WERI-Rb-1 (cell line): ENCODE measurements around the gene EEIG1.

Experiments used
- DNase-seq: peaks from one replicate; pipeline ENCODE4 v3.0.0-alpha.2; 2020
- H3K27ac ChIP-seq: fragments of 250-450 bp; sonication (Bioruptor Pico); 2 replicates; pipeline ENCODE4 v1.5.1; 2020; ENCODE audit warnings: mild to moderate bottlenecking, moderate library complexity
- H3K27me3 ChIP-seq: fragments of 250-450 bp; sonication (Bioruptor Pico); 2 replicates; pipeline ENCODE4 v1.5.1; 2021; ENCODE audit warnings: mild to moderate bottlenecking, low read depth, moderate library complexity; ENCODE audit not compliant: insufficient read depth, severe bottlenecking
- H3K36me3 ChIP-seq: fragments of 250-450 bp; sonication (Bioruptor Pico); 2 replicates; pipeline ENCODE4 v1.5.1; 2020; ENCODE audit warnings: mild to moderate bottlenecking, moderate library complexity
- H3K4me3 ChIP-seq: 2 replicates; pipeline ENCODE4 v1.5.1; 2011; ENCODE audit warnings: low read depth, mild to moderate bottlenecking, control low read depth, low read length
- H3K9me3 ChIP-seq: fragments of 250-450 bp; sonication (Bioruptor Pico); 2 replicates; pipeline ENCODE4 v1.5.1; 2021; ENCODE audit warnings: mild to moderate bottlenecking, moderate library complexity; ENCODE audit not compliant: severe bottlenecking
- TF ChIP-seq, protein P1 (sequence below): IDR thresholded peaks from 2 replicates; pipeline ENCODE4 v1.5.1; 2011; ENCODE audit warnings: low read depth, mild to moderate bottlenecking, control low read depth, inconsistent platforms, low read length

EEIG1 gene

GRCh38 chr9:127976498-127976897 is 4.3 kb downstream of the EEIG1 start:
- DNase-seq, result no peak
- Histone ChIP-seq H3K4me3 (no peak overlapping the region), H3K9me3 (no peaks in the 10 kb centered on the region), H3K27me3 (no peaks in the 10 kb centered on the region), H3K36me3 (peaks cover 31% of the 10 kb centered on the region), H3K27ac (no peak overlapping the region)
- TF ChIP-seq, protein P1, sequence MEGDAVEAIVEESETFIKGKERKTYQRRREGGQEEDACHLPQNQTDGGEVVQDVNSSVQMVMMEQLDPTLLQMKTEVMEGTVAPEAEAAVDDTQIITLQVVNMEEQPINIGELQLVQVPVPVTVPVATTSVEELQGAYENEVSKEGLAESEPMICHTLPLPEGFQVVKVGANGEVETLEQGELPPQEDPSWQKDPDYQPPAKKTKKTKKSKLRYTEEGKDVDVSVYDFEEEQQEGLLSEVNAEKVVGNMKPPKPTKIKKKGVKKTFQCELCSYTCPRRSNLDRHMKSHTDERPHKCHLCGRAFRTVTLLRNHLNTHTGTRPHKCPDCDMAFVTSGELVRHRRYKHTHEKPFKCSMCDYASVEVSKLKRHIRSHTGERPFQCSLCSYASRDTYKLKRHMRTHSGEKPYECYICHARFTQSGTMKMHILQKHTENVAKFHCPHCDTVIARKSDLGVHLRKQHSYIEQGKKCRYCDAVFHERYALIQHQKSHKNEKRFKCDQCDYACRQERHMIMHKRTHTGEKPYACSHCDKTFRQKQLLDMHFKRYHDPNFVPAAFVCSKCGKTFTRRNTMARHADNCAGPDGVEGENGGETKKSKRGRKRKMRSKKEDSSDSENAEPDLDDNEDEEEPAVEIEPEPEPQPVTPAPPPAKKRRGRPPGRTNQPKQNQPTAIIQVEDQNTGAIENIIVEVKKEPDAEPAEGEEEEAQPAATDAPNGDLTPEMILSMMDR, result no peak

- Histone ChIP-seq H3K9me3 (no peaks in the 10 kb centered on the region), H3K36me3 (peaks cover 31% of the 10 kb centered on the region), H3K27ac (no peak overlapping the region), H3K27me3 (no peaks in the 10 kb centered on the region), H3K4me3 (no peak overlapping the region)
- no peak for DNase-seq
- TF ChIP-seq, protein P1, result no peak
Observed at GRCh38 chr9:127975376-127976315, 5.1 kb downstream of the EEIG1 start.

DNA sequence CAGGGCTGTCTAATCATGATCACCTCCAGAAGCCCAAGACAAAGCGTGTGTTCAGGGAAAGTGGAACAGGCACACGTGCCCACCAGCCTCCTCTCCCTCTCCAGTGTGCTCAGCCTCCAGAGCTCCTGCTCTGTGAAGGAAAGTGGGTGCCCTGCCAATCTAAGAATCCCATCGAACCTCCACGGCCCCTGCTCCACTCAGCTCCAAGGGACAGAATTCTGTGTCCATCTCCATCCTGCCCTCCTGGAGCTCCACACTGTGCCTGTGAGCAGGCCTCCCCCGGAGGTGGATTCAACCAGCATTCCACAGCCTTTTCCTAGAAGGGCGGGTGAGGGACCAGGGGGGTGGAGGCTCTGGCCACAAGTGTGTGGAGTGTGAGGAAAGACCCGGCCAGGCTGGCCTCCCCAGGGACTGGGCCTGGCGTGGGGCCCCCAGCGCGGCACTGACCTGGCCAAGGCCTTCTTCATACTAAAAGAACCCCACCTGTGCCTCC is 6.0 kb downstream of the EEIG1 start:
- TF ChIP-seq, protein P1, result no peak
- Histone ChIP-seq H3K27me3 (no peaks in the 10 kb centered on the region), H3K36me3 (peaks cover 31% of the 10 kb centered on the region), H3K4me3 (no peak overlapping the region), H3K9me3 (no peaks in the 10 kb centered on the region), H3K27ac (no peak overlapping the region)
- DNase-seq, result no peak

GRCh38 chr9:127974001-127974768 is 6.6 kb downstream of the EEIG1 start:
- H3K36me3 ChIP-seq, result peaks cover 31% of the 10 kb centered on the region
- H3K4me3 ChIP-seq, result no peak overlapping the region
- no peak for DNase-seq
- TF ChIP-seq, protein P1, result no peak
- H3K27ac ChIP-seq, result no peak overlapping the region
- no peaks in the 10 kb centered on the region for H3K9me3 ChIP-seq
- H3K27me3 ChIP-seq, result no peaks in the 10 kb centered on the region

- Histone ChIP-seq H3K36me3 (peaks cover 32% of the 10 kb centered on the region), H3K9me3 (no peaks in the 10 kb centered on the region), H3K27ac (no peak overlapping the region; the same call in 1 of the 2 replicates), H3K27me3 (no peaks in the 10 kb centered on the region), H3K4me3 (no peak overlapping the region)
- TF ChIP-seq, protein P1, result no peak
- no peak for DNase-seq
Observed at GRCh38 chr9:127973169-127974000, 7.4 kb downstream of the EEIG1 start.
